Germinal center (tissue), 1 donor: ENCODE measurements around the gene ROCK2.

Experiments
- DNase-seq: peaks from one replicate; pipeline ENCODE4 v3.0.0; 2012; ENCODE audit warnings: mixed read lengths, low spot score

Gene ROCK2

DNA sequence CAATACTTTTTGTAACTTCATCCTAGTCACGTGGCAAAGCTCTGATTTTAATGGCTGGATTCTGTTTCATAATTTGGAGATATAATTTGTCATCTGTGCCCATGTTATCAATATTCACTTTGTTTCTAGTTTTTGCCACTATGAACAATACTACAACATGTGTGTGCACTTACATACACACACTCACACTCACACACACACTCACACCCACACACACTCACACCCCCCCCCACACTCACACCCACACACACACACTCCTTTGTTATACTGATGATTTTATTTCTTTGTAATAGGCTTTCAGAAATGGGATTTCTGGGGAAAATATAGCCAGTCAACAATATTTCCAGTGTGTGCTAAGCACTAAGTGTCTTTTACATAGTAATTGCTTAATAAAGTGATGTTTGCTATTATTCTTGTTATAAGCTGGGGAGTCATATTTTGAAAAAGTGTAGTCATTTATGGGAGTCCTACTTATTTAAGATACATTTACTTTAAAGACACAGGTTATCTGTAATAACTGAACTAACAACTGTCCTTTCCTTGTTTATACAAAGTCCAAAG, 22.8 kb upstream of the ROCK2 start:
- no peak for DNase-seq

DNA sequence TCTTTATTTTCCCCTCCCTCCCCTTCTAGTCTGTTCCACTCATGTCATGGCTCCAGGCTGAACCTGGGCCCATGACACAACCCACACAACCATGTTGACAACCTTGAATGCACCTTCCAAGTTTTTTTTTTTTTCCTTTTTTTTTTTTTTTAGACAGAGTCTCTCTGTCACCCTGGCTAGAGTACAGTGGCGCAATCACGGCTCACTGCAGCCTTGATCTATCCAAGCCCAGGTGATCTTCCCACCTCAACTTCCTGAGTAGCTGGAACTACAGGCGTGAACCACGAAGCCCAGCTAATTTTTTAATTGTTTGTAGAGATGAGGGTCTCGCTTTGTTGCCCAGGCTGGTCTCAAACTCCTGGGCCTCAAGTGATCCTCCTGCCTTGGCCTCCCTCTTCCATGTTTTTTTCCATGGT, 21.9 kb upstream of the ROCK2 start:
- no peak for DNase-seq

DNA sequence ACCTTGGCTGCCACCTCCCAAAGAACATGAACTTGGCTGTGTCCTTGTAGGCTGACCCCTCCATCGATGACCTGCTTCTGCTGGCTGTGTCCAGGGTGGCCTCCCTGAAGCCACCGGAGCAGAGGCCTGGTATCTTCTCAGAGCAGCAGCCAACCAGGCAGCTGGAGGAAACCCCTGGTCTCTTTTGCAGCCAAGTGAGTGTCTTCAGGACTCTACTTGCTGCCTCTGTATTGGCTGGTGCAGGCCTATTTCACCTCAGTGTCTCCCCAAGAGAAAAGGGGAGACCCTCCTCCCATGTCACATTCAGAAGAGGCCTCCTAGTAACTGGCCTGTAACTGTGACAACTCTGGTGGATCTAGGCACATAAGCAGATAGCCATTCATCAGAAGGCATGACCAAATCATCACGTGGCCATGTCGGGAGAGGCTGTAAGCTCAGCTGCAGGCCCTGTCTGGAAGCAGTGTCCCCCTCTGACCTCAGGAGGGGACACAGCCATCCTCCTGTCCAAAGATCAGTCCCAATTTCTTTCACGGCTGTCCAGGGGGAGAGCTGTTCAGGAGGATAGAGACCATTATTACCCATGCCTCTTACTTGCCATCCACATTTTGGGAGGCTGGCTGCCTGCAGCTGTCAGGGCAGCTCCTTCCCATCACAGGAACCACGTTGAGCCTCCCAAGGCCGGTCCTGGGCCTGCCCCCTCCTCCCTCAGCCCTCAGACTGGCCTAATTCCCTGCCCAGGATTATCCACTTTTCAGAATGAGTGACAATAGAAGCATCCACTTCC, 20.9 kb upstream of the ROCK2 start:
- no peak for DNase-seq

DNA sequence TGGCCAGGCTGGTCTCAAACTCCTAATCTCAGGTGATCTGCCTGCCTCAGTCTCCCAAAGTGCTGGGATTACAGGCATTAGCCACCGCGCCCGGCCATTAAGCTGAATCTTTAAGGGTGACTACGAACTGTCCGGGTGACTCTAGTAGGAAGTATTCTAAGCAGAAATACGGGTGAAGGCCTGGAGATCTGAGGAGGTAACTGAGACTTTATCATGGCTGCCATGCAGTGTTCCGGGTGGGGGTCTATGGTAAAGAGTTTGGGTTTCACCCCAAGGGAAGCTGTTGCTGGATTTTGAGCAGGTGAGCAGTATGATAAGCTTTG, 20.1 kb upstream of the ROCK2 start:
- DNase-seq, result no peak

DNA sequence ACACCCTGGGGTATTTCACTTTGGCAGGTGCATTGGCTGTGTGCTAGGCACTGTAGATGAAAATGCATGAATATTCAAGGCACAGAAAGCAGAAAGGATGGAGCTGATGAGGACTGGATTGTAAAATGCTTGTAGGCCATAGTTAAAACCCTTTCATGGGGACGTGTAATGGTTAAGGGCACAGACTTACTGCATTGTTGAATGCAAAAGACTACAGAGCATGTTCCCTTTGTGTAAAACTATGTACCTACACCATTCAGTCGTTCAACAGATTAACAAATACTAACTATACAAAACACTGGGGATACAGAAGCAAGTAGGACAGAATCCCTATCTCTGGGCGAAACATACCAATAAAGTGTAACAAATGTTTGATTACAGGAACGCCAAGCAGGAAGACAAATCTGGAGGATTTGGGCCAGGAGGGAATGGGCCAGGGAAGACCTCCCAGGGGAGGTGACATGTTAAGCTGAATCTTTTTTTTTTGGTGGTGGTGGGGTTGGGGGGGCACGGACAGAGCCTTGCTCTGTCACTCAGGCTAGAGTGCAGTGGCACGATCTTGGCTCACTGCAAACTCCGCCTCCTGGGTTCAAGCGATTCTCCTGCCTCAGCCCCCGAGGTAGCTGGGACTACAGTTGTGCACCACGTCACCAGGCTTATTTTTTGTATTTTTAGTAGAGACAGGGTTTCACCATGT, 19.6 kb upstream of the ROCK2 start:
- DNase-seq, result no peak

DNA sequence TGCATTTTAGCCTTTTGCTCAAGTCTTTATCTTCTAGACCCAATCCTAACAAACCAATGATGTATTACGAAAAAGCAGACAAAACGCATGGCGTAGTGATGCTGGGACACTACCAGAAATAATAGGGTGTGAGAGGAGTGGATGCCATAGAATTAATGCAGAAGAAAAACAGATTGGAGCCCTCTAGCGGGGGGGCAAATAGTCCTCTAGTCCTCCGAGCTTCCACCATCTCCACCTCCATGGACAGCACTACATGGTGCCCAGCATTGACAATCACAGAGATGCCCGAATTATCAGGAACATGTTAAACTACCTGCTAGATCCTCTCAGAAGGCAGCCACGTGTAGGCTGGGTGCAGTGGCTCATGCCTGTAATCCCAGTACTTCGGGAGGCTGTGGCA, 15.4 kb upstream of the ROCK2 start:
- no peak for DNase-seq

DNA sequence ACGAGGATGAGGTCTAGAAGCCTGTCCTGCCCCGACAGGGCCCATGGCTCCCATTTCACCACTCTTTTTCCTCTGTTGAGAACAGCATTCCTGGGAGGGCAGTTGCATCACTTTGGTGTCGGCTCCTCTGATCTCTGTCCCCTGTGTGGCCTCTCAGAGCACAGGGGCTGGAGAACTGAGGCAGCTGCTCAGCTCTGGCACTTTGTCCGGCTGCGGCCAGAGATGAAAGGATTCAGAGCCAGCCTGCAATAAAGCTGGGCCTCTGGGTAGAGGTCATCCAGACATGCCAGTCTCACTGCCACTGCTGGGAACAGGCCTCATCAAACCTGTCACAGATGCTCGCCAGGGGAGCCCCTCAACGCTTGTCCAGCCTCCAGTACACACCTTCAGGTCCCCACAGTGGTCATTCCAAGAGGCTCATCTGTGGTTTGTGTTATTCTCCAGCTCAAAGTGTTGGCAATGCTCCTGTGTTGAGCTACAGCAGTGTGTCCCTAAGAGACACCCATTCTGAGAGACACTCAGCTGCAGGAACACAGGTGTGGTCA, 13.1 kb upstream of the ROCK2 start:
- no peak for DNase-seq

DNA sequence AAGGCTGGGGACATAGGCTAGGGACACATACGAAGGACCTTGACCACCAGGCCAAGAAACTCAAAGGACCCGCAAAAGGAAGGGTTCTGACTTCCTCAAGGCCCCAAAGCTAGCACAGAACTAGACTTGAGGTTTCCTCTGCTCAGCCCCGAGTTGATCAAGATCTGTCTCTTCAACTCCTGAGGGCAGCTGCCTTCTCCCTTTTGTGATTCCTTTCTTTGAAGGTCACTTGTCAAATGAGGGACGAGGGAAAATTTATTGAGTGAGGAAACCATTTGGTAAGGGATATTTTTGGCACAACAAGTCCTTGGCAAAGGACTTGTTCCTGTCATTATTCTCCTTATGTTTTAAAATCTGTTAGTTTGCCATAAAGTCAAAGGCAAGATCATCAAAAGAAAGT, 12.3 kb upstream of the ROCK2 start:
- no peak for DNase-seq

DNA sequence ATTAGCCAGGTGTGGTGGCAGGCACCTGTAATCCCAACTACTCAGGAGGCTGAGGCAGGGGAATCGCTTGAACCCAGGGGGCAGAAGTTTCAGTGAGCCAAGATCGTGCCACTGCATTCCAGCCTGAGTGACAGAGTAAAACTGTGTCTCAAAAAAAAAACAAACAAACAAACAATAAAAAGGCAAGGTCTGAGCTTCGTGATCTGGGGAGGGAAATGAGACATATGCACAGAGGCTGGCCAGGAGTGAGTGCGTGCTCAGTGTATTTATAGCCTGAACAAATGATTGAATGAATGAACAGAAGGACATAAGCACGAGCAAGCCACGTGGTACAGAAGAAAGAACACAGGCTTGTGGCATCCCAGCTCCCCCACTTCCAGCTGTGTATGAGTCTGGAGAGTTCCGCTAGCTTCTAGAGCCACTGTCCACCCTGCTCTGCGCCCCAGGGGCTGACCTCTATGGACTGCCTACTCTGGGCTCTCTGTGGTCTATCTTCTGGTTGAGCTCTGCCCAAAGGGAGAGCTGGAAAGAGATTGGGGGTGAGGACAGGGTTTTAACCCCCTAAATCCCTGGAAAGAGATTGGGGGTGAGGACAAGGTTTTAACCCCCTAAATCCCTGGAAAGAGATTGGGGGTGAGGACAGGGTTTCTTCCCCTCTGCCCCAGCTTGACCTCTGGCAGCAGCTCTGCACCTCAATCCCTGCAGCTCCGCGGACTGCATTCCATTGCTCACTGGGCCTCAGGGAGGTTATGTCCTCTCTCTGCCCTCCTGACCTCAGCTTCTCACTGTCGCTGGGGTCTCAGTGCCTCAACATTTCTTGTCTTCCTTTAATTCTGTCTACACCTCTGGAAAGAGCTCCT, 11.0 kb upstream of the ROCK2 start:
- no peak for DNase-seq

DNA sequence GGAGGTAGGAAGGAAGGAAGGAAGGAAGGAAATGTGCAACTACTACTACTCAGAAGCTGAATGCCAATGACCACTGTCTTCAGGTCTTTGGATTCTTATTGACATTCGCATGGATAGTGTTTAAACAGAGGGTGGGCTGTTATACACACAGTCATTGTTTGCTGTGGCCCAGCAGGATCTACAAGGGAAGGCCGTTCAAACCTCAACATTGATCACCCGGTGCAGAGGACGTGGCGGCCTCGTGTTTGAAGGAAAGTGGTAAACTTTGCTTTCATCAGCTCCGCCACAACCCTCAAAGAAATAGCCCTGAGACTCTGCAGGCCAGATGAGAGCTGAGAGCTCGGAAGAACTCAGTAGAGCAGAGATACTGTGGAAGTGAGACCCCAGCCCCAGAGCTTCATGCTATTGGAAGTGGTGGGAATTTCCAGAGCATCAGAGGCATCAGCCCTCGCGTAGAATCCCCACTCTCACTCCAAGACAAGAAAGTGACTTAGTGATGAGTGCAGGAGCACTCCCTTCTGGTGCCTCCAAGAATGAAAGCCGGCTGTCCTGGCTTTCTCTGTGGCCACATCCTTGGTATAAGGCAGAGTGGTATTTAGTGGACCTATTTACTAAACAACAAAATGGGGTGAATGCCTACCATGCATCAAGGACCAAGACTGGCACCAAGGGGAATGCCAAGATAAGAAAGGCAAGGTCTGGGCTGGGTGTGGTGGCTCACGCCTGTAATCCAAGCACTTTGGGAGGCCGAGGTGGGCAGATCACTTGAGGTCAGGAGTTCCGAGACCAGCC, 10.1 kb upstream of the ROCK2 start:
- no peak for DNase-seq

DNA sequence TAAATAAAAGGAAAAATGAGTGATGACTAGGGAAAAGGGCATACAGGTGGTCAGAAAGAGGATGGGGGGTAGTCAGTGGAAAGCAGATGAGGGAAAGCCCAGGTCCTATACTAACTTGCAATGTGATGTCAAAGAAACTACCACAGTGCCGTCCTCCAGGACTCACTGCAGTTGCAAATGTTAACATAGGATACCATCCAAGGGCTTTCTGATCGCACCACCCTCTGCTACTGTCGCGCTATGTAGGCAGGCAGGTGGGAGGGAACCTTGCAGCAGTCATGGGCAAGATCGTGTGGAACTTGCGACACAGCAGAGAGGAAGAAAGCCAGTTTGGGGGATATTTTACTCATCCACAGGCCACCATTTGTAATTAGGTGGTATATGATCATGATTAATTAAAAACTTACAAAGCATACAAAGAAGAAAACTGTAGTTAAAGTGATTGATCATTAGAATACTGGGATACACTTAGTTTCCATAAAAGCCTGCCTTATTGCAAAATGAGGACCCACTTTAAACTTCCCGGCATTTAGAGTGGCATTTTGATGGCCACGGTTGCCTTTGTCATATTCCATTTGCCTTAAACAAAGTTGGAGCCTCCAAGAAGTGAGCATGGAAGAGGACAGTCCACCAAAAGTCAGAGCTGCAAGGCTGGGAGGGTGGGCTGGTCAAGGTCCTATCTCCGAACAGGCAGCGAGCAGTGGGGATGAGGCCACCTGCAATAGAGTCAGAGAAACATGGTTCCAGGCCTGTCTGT, 8.5 kb upstream of the ROCK2 start:
- DNase-seq, result no peak

DNA sequence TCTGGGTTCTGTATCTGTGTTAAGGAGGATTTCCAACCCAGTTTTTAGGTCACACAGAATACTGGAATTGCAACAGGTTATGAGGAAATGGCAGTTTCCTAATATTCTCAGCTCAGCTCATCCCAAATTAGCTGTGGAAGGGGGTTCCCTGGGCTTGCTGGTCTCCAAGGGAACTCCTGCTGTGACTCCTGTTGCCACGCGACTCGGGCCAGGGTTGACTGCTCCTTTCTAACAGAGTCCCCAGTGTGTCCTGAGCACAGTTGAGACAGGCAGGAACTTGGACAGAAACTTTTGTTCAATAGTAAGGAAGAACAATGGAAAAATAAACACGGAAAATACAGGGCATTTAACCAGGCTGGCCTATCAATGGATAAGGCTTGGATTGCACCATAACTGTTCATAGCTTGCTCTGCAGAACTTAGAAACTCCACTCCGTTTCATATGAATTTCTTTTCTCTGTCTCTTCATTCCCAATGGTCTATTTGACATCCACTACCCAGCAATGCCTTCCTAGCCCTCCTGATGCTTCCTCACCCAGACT, 3.8 kb upstream of the ROCK2 start:
- no peak for DNase-seq

DNA sequence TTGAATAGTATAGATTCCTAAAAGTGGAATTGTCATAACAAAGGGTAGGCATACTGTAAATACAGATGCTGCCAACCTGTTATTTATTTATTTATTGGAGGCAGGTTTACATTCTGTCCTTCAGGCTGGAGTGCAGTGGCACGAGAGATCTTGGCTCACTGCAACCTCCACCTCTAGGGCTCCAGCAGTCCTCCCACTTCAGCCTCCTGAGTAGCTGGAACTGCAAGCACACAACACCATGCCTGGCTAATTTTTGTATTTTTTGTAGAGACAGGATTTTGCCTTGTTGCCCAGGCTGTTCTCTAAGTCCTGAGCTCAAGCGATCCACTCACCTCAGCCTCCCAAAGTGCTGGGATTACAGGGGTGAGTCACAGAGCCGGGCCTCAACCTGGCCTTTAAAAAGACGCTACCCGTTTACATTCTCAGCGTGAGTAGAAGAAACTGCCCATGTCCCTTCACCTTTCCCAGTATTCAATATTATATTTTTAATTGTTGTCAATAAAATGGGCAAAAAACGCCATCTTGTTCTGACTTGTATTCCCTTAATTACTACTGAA, 3.0 kb upstream of the ROCK2 start:
- DNase-seq, result no peak

DNA sequence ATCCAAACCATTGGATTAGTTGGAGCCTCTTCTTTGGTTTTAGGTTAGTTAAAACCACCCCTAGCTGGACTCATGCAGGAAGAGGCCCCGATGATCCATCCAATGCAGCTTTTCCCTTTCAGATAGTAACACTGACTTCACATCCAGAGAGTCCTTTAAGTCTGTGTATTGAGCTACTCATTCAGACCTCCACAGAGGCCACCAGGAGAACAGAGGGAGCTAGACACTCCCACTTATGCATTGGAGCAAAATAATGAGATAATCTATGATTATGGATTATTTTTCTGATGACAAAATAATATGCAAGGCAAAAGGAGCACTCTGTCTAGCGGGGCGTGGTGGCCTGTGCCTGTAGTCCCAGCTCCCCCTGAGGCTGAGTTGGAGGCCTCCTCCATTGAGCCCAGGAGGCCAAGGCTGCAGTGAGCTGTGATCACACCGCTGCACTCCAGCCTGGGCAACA, 1.6 kb upstream of the ROCK2 start:
- no peak for DNase-seq

DNA sequence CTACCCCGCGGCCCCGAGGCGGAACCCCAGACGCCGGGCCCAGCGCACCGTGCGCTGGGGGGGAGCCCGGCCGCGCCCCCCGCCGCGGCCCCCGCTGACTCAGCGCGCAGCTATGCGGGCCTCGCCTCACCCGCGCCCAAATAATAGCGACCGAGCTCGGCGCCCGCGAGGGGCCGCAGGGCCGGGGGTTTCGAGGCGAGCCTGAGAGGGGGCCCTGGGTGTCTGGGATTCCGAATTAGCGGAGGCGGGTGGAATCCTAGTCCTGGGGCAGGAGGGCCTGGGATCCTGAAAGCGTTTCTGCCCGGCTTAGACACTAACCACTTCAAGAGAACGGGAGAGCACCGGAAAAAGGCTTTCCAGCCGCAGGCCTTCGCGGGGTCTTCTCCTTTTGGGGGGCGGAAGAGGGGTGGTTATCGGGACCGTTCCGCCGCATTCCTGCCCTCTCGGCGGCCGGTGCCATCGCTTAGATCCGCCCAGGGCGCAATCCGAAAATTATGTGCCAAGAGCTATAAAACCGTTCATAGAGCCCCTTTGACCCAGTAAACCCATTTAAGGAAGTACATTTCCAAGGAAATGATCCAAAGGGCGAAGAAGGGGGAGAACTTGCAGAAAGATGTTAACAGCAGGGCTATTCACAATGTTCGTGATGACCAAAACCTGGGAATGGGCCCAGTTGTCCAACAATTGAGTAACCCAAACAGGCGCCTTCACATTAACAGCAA, 681 bp upstream of the ROCK2 start:
- DNase-seq, result peak; percentile 36

DNA sequence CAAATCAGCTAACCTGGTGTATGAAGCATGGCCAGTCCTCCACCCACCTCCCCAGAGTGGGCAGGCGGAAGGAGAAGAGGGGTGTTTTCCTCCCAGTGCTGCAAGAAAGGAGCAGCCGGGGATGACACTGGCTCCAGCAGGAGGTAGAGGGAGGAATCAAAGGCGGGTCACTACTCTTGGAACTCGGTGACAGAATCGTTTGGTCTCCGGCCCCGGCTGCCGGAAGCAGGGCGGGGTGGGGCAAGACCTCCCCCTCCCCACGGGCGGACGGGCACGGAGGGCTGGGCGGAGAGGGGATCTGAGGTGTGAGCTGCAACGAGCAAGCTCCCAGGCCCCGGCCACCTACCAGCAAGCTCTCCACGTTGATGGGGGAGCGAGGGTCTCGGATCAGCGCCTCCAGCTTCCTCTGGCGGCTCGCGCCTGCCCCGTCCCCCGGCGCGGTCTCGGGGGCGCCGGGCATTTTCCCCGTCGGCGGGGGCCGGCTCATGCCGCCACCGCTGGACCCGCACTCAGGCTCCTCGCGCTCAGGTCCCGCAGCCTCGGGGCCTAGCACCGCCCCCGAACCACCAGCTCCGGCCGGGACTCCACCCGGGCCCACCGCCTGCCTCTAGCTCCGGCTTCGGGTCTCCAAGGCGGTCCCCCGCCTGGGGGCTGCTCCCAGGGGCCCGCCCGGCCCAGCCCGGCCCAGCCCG, 640 bp downstream of the ROCK2 start:
- DNase-seq, result peak; percentile 48

DNA sequence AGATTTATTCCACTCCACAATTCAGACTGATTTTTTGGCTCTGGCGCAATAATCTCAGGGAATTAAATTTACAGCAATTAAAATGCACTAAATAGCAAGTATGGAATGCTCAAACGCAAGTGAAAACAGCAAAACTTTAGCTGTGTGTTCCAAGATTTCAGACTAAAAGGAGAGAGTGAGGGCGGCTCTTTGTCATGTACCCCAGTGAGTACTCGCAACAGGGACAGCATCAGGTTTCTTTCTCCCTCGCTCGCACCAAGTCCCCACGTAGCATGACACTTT, 1.1 kb downstream of the ROCK2 start:
- DNase-seq, result no peak

DNA sequence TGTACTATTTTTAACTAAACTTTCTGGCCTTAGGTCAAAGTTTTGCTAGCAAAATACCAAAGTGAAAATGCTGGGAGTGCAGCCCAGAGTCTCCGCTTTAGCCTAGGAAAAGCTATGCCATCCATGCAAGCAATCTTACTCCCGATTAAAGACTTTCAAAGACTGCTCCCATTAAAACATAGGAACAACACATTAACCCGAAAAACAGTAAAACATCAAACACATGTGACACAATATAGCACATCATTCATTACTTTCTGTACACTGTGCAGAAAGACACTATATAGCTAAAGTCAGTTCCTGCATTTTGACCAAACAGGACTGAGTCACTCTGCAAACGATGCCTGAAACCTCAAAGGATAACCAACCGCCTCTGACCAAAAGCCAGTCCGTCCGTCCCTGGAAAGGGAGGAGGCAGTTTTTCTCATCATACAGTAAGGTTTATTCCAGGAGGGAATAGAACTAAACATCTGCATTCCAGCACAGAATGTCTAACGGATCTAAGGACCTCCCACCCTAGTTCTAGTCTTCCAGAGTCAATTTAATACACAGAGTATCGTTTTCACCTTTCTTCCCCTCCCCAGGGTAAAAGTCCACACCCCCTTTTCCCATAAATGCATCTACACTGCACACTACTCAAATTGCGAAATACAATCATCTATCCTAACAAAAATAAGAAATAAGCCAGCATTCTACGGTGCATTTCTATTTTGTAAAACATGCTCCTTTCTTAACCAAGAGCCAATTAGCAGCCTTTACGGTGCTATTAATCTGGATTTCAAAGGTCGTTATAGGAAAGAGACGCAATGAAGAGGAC, 1.7 kb downstream of the ROCK2 start:
- DNase-seq, result no peak
